GM18867 (cell line): ENCODE results near the gene STS.

Source experiments
- ATAC-seq: cut with Tn5 transposase; IDR thresholded peaks from one replicate; pipeline ENCODE4 v1.9.1; 2021; ENCODE audit warnings: mild to moderate bottlenecking, moderate library complexity; ENCODE audit not compliant: unreplicated experiment

Gene STS

GRCh38 chrX:7147413-7147977, at the start of gene STS:
TSS of gene STS (plus strand) at chrX:7147712. CDS start at chrX:7253200, 105,488 bp downstream.
- peak; percentile 47 for ATAC-seq

- no peak for ATAC-seq
These were observed 47.5 kb upstream of the STS start for GRCh38 chrX:7100022-7100421.

- ATAC-seq: no peak
These were observed 45.4 kb upstream of the STS start for GRCh38 chrX:7102119-7102518.

GRCh38 chrX:7106649-7107048, 40.9 kb upstream of the STS start:
- no peak for ATAC-seq

- ATAC-seq: no peak
These were observed 39.5 kb upstream of the STS start for GRCh38 chrX:7108030-7108429.

- ATAC-seq: no peak
These were observed 38.4 kb upstream of the STS start for GRCh38 chrX:7109049-7109531.

GRCh38 chrX:7109838-7110793, 37.4 kb upstream of the STS start:
- peak; percentile 78 for ATAC-seq

GRCh38 chrX:7110821-7111276, 36.7 kb upstream of the STS start:
- ATAC-seq: peak; percentile 58

GRCh38 chrX:7111518-7111917, 36.0 kb upstream of the STS start:
- no peak for ATAC-seq

- no peak for ATAC-seq
These were observed 35.4 kb upstream of the STS start for GRCh38 chrX:7112071-7112470.

GRCh38 chrX:7115557-7115956, 32.0 kb upstream of the STS start:
- ATAC-seq: peak; percentile 76

GRCh38 chrX:7116081-7116480, 31.4 kb upstream of the STS start:
- ATAC-seq: no peak

- ATAC-seq: no peak
These were observed 29.9 kb upstream of the STS start for GRCh38 chrX:7117587-7117986.

GRCh38 chrX:7119950-7120877, 27.3 kb upstream of the STS start:
- ATAC-seq: no peak

GRCh38 chrX:7120878-7121219, 26.7 kb upstream of the STS start:
- no peak for ATAC-seq

- ATAC-seq: no peak
These were observed 20.5 kb upstream of the STS start for GRCh38 chrX:7127056-7127455.

GRCh38 chrX:7131621-7132020, 15.9 kb upstream of the STS start:
- ATAC-seq: no peak

- peak; percentile 80 for ATAC-seq
These were observed 15.0 kb upstream of the STS start for GRCh38 chrX:7132335-7133049.

- ATAC-seq: no peak
These were observed 14.5 kb upstream of the STS start for GRCh38 chrX:7133050-7133440.

GRCh38 chrX:7134981-7135380, 12.5 kb upstream of the STS start:
- no peak for ATAC-seq
